Thyroid gland (tissue), 4 donors: ENCODE measurements around the gene ADGRD1.

ENCODE experiments used
- CTCF ChIP-seq, 6 experiments: fragments of 200-600 bp in 3 of 6; fragments of 450-650 bp in 3 of 6; sonication (generic) in 3 of 6; IDR thresholded peaks; one replicate each; pipeline ENCODE4 v1.5.1; 2016 to 2019; ENCODE audit warnings: antibody characterized with exemption in 6 of 6, mild to moderate bottlenecking in 2 of 6, inconsistent platforms in 1 of 6, moderate library complexity in 1 of 6
- POLR2A ChIP-seq, 2 donors: fragments of 450-650 bp; IDR thresholded peaks; one replicate each; pipeline ENCODE4 v1.6.1; 2017; ENCODE audit warnings: antibody characterized with exemption in 2 of 2, mild to moderate bottlenecking in 2 of 2, moderate library complexity in 1 of 2

GRCh38 chr12:130949806-130950205, 3.9 kb upstream of the ADGRD1 start:
- TF ChIP-seq CTCF (IDR thresholded peaks at IDR 0.05) (no peak), POLR2A (IDR thresholded peaks at IDR 0.05) (no peak)
